Measurements from ENCODE around the gene LRP5. TPM values are rescaled to one million over a fixed set of nuclear protein-coding genes. Genes with fewer than 3 reads are reported as not detected.

The LRP5 gene
- total RNA-seq, 1 donor from 2014 or later: 20.2 TPM

- Mint-ChIP-seq H3K27me3 (ENCODE audit: low read depth, unreplicated experiment) (no peaks in the 10 kb centered on the region), H3K4me3 (ENCODE audit: unreplicated experiment) (no peak overlapping the region), H3K4me1 (ENCODE audit: low read depth, unreplicated experiment) (no peaks in the 10 kb centered on the region), H3K9me3 (ENCODE audit: unreplicated experiment) (no peaks in the 10 kb centered on the region), H3K27ac (ENCODE audit: unreplicated experiment) (no peak overlapping the region), H3K36me3 (ENCODE audit: low read depth, unreplicated experiment) (peaks cover 8% of the 10 kb centered on the region)
- Histone ChIP-seq H2AFZ (ENCODE audit: low read depth, low read length) (no peak overlapping the region), H3K36me3 (ENCODE audit: insufficient read depth, low read length) (peaks cover 2% of the 10 kb centered on the region), H4K20me1 (ENCODE audit: insufficient read depth, low read length) (no peaks in the 10 kb centered on the region), H3K4me3 (ENCODE audit: insufficient read depth, low read depth, low read length) (no peak overlapping the region), H3K27ac (ENCODE audit: low read depth, low read length) (no peak overlapping the region), H3K4me1 (ENCODE audit: insufficient read depth, low read length) (no peaks in the 10 kb centered on the region), H3K9me3 (ENCODE audit: insufficient read depth, low read depth, low read length) (no peaks in the 10 kb centered on the region), H3K27me3 (ENCODE audit: insufficient read depth, low read length) (no peaks in the 10 kb centered on the region), H3K79me2 (ENCODE audit: insufficient read depth, low read length) (no peaks in the 10 kb centered on the region), H3K4me2 (ENCODE audit: low read length) (no peak overlapping the region), H3K9ac (ENCODE audit: low read length) (no peak overlapping the region)
- TF ChIP-seq EZH2 (IDR thresholded peaks at IDR 0.05; ENCODE audit: insufficient read depth, low read length) (no peak), CTCF (IDR thresholded peaks at IDR 0.05; ENCODE audit: insufficient read depth, low read depth, low read length) (no peak)
- no peak for DNase-seq (ENCODE audit: low read depth)
- FAIRE-seq: no peak
These were observed 102.3 kb downstream of the LRP5 start for GRCh38 chr11:68414496-68415221.

- Histone ChIP-seq H3K9ac (ENCODE audit: low read length) (no peak overlapping the region), H3K4me1 (ENCODE audit: insufficient read depth, low read length) (no peaks in the 10 kb centered on the region), H2AFZ (ENCODE audit: low read depth, low read length) (no peak overlapping the region), H3K27ac (ENCODE audit: low read depth, low read length) (no peak overlapping the region), H3K4me3 (ENCODE audit: insufficient read depth, low read depth, low read length) (no peak overlapping the region), H3K27me3 (ENCODE audit: insufficient read depth, low read length) (no peaks in the 10 kb centered on the region), H3K36me3 (ENCODE audit: insufficient read depth, low read length) (peaks cover 2% of the 10 kb centered on the region), H3K79me2 (ENCODE audit: insufficient read depth, low read length) (peaks cover 2% of the 10 kb centered on the region), H3K9me3 (ENCODE audit: insufficient read depth, low read depth, low read length) (no peaks in the 10 kb centered on the region), H4K20me1 (ENCODE audit: insufficient read depth, low read length) (peaks cover under 1% of the 10 kb centered on the region), H3K4me2 (ENCODE audit: low read length) (no peak overlapping the region)
- Mint-ChIP-seq H3K36me3 (ENCODE audit: low read depth, unreplicated experiment) (peaks cover 8% of the 10 kb centered on the region), H3K4me1 (ENCODE audit: low read depth, unreplicated experiment) (no peaks in the 10 kb centered on the region), H3K9me3 (ENCODE audit: unreplicated experiment) (no peaks in the 10 kb centered on the region), H3K4me3 (ENCODE audit: unreplicated experiment) (no peak overlapping the region), H3K27ac (ENCODE audit: unreplicated experiment) (no peak overlapping the region), H3K27me3 (ENCODE audit: low read depth, unreplicated experiment) (no peaks in the 10 kb centered on the region)
- no peak for FAIRE-seq
- no peak for TF ChIP-seq CTCF (IDR thresholded peaks at IDR 0.05; ENCODE audit: insufficient read depth, low read depth, low read length)
- no peak for TF ChIP-seq EZH2 (IDR thresholded peaks at IDR 0.05; ENCODE audit: insufficient read depth, low read length)
- no peak for DNase-seq (ENCODE audit: low read depth)
These were observed 103.7 kb downstream of the LRP5 start for GRCh38 chr11:68416070-68416578.

- Mint-ChIP-seq H3K4me3 (ENCODE audit: unreplicated experiment) (no peak overlapping the region), H3K27ac (ENCODE audit: unreplicated experiment) (peak overlapping the region; percentile 3)
These were observed 106.3 kb downstream of the LRP5 start for GRCh38 chr11:68418648-68419047.

More at GRCh38 chr11:68418648-68419047, 106.3 kb downstream of the LRP5 start:
- TF ChIP-seq CTCF (IDR thresholded peaks at IDR 0.05; ENCODE audit: insufficient read depth, low read depth, low read length) (no peak), EZH2 (IDR thresholded peaks at IDR 0.05; ENCODE audit: insufficient read depth, low read length) (no peak)
- FAIRE-seq (no peak), DNase-seq (ENCODE audit: low read depth) (no peak)
- peaks cover 8% of the 10 kb centered on the region for H3K36me3 Mint-ChIP-seq (ENCODE audit: low read depth, unreplicated experiment)
- H3K4me1 Mint-ChIP-seq (ENCODE audit: low read depth, unreplicated experiment): no peaks in the 10 kb centered on the region
- H3K9ac ChIP-seq (ENCODE audit: low read length): no peak overlapping the region
- H3K9me3 ChIP-seq (ENCODE audit: insufficient read depth, low read depth, low read length): no peaks in the 10 kb centered on the region
- peaks cover 2% of the 10 kb centered on the region for H3K36me3 ChIP-seq (ENCODE audit: insufficient read depth, low read length)
- H4K20me1 ChIP-seq (ENCODE audit: insufficient read depth, low read length): peaks cover 12% of the 10 kb centered on the region
- H3K4me1 ChIP-seq (ENCODE audit: insufficient read depth, low read length): no peaks in the 10 kb centered on the region
- no peak overlapping the region for H2AFZ ChIP-seq (ENCODE audit: low read depth, low read length)
- H3K9me3 Mint-ChIP-seq (ENCODE audit: unreplicated experiment): no peaks in the 10 kb centered on the region
- H3K4me3 ChIP-seq (ENCODE audit: insufficient read depth, low read depth, low read length): no peak overlapping the region
- H3K27ac ChIP-seq (ENCODE audit: low read depth, low read length): no peak overlapping the region
- peaks cover 2% of the 10 kb centered on the region for H3K79me2 ChIP-seq (ENCODE audit: insufficient read depth, low read length)
- no peaks in the 10 kb centered on the region for H3K27me3 ChIP-seq (ENCODE audit: insufficient read depth, low read length)
- no peaks in the 10 kb centered on the region for H3K27me3 Mint-ChIP-seq (ENCODE audit: low read depth, unreplicated experiment)
- H3K4me2 ChIP-seq (ENCODE audit: low read length): no peak overlapping the region

All from astrocyte (in vitro differentiated cells and primary cell).